ENCODE data around the gene WNK3. TPM values are rescaled to one million over a fixed set of nuclear protein-coding genes. Genes with fewer than 3 reads are reported as not detected.

The WNK3 gene
- total RNA-seq, 1 donor from 2014 or later, result 15.8 TPM

GRCh38 chrX:54288277-54288676 lies 69.6 kb downstream of the WNK3 start:
- no peak for TF ChIP-seq CTCF (IDR thresholded peaks at IDR 0.05; ENCODE audit: unreplicated experiment)
- H3K9me3 Mint-ChIP-seq, result peaks cover 33% of the 10 kb centered on the region
- no peaks in the 10 kb centered on the region for H3K27me3 Mint-ChIP-seq (ENCODE audit: low read depth)
- H3K4me1 Mint-ChIP-seq, result no peaks in the 10 kb centered on the region
- no peak for DNase-seq (ENCODE audit: low spot score in 2 of 2, unreplicated experiment in 2 of 2)
- H3K4me3 Mint-ChIP-seq, result no peak overlapping the region
- H3K36me3 Mint-ChIP-seq, result peaks cover 12% of the 10 kb centered on the region
- H3K27ac Mint-ChIP-seq, result no peak overlapping the region

- Mint-ChIP-seq H3K36me3 (peaks cover 20% of the 10 kb centered on the region), H3K27ac (no peak overlapping the region), H3K4me1 (no peaks in the 10 kb centered on the region), H3K9me3 (peaks cover 31% of the 10 kb centered on the region), H3K4me3 (no peak overlapping the region), H3K27me3 (ENCODE audit: low read depth) (no peaks in the 10 kb centered on the region)
- DNase-seq (ENCODE audit: low spot score in 2 of 2, unreplicated experiment in 2 of 2), result no peak
- no peak for TF ChIP-seq CTCF (IDR thresholded peaks at IDR 0.05; ENCODE audit: unreplicated experiment)
Measured at GRCh38 chrX:54281676-54282075, 76.2 kb downstream of the WNK3 start.

- no peak for DNase-seq (ENCODE audit: low spot score in 2 of 2, unreplicated experiment in 2 of 2)
- peaks cover 34% of the 10 kb centered on the region for H3K9me3 Mint-ChIP-seq
- H3K4me3 Mint-ChIP-seq, result no peak overlapping the region
- H3K27me3 Mint-ChIP-seq (ENCODE audit: low read depth), result no peaks in the 10 kb centered on the region
- no peak for TF ChIP-seq CTCF (IDR thresholded peaks at IDR 0.05; ENCODE audit: unreplicated experiment)
- H3K27ac Mint-ChIP-seq, result no peak overlapping the region
- no peaks in the 10 kb centered on the region for H3K4me1 Mint-ChIP-seq
- H3K36me3 Mint-ChIP-seq, result peaks cover 20% of the 10 kb centered on the region
Measured at GRCh38 chrX:54280466-54280865, 77.4 kb downstream of the WNK3 start.

GRCh38 chrX:54271664-54272063 lies 86.2 kb downstream of the WNK3 start:
- H3K36me3 Mint-ChIP-seq, result no peaks in the 10 kb centered on the region
- H3K4me3 Mint-ChIP-seq, result no peak overlapping the region
- no peak for TF ChIP-seq CTCF (IDR thresholded peaks at IDR 0.05; ENCODE audit: unreplicated experiment)
- peaks cover 2% of the 10 kb centered on the region for H3K4me1 Mint-ChIP-seq
- H3K27me3 Mint-ChIP-seq (ENCODE audit: low read depth), result no peaks in the 10 kb centered on the region
- H3K9me3 Mint-ChIP-seq, result peaks cover 14% of the 10 kb centered on the region
- no peak overlapping the region for H3K27ac Mint-ChIP-seq
- no peak for DNase-seq (ENCODE audit: low spot score in 2 of 2, unreplicated experiment in 2 of 2)

- Mint-ChIP-seq H3K27me3 (ENCODE audit: low read depth) (no peaks in the 10 kb centered on the region), H3K4me3 (no peak overlapping the region), H3K4me1 (no peaks in the 10 kb centered on the region), H3K36me3 (peaks cover 4% of the 10 kb centered on the region), H3K9me3 (no peaks in the 10 kb centered on the region), H3K27ac (no peak overlapping the region)
- no peak for TF ChIP-seq CTCF (IDR thresholded peaks at IDR 0.05; ENCODE audit: unreplicated experiment)
- no peak for DNase-seq (ENCODE audit: low spot score in 2 of 2, unreplicated experiment in 2 of 2)
Measured at GRCh38 chrX:54248309-54248708, 109.5 kb downstream of the WNK3 start.

- Mint-ChIP-seq H3K36me3 (peaks cover 5% of the 10 kb centered on the region), H3K4me1 (no peaks in the 10 kb centered on the region), H3K27ac (no peak overlapping the region), H3K27me3 (ENCODE audit: low read depth) (no peaks in the 10 kb centered on the region), H3K4me3 (no peak overlapping the region), H3K9me3 (peaks cover 5% of the 10 kb centered on the region)
- DNase-seq (ENCODE audit: low spot score in 2 of 2, unreplicated experiment in 2 of 2), result no peak
- TF ChIP-seq CTCF (IDR thresholded peaks at IDR 0.05; ENCODE audit: unreplicated experiment), result no peak
Measured at GRCh38 chrX:54246866-54247265, 111.0 kb downstream of the WNK3 start.

Measured in mesothelial cell of epicardium (in vitro differentiated cells).